ENCODE results near the gene TRPM1.

TRPM1 gene

DNA sequence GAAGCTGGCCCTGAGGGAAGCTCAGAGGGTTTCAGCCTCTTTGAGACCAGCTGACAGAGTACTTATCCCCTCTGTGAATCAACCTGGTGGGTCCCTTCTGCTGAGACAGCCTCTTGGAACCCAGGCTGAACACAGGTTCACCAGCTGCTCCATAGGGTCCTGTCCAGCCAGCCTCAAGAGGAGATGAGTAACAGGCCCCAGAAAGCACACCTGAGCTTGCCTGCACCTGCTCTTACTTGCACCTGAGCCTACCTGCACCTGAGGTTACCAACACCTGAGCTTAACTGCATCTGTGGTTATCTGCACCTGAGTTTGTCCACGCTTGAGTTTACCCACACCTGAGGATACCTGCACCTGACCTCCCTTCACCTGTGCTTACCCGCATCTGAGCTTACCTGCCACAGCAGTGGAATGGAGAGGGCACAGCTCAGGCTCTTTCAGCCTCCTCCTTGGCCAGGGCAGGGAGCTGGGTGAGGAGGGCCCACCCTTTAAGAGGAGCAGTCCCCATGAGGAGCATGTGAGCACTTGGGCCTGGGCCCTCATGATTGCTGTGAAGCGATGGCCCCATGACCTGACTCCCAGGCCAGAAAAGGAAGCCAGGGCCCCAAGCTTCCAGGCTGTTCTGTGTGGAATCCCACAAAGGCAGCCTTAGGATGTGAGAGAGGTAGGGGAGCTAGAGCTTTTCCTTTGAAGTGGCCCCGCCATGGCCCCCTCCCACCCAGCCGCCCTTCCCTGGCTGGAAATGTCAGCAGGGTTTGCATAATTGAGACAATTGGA, at the start of gene TRPM1:
Gene TRPM1 (minus strand): TSS at position 464 of the 777 bp plus-strand sequence. CDS start 20,370 bp downstream, outside the sequence.
- DNase-seq (ENCODE audit: extremely low read depth, insufficient read length), result no peak
- TF ChIP-seq, protein P1, sequence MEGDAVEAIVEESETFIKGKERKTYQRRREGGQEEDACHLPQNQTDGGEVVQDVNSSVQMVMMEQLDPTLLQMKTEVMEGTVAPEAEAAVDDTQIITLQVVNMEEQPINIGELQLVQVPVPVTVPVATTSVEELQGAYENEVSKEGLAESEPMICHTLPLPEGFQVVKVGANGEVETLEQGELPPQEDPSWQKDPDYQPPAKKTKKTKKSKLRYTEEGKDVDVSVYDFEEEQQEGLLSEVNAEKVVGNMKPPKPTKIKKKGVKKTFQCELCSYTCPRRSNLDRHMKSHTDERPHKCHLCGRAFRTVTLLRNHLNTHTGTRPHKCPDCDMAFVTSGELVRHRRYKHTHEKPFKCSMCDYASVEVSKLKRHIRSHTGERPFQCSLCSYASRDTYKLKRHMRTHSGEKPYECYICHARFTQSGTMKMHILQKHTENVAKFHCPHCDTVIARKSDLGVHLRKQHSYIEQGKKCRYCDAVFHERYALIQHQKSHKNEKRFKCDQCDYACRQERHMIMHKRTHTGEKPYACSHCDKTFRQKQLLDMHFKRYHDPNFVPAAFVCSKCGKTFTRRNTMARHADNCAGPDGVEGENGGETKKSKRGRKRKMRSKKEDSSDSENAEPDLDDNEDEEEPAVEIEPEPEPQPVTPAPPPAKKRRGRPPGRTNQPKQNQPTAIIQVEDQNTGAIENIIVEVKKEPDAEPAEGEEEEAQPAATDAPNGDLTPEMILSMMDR (IDR thresholded peaks at IDR 0.05; ENCODE audit: insufficient read depth, low read length, poor library complexity, severe bottlenecking), result no peak
- H3K27me3 ChIP-seq (replicated peaks; ENCODE audit: control insufficient read depth, insufficient read depth, low read length), result no peaks in the 10 kb centered on the region
- no peak within 1 kb of the TSS for H3K4me3 ChIP-seq (replicated peaks; ENCODE audit: low read depth, low read length)
- H3K36me3 ChIP-seq (ENCODE audit: control insufficient read depth, insufficient read depth, low read length), result no peaks in the 10 kb centered on the region

DNA sequence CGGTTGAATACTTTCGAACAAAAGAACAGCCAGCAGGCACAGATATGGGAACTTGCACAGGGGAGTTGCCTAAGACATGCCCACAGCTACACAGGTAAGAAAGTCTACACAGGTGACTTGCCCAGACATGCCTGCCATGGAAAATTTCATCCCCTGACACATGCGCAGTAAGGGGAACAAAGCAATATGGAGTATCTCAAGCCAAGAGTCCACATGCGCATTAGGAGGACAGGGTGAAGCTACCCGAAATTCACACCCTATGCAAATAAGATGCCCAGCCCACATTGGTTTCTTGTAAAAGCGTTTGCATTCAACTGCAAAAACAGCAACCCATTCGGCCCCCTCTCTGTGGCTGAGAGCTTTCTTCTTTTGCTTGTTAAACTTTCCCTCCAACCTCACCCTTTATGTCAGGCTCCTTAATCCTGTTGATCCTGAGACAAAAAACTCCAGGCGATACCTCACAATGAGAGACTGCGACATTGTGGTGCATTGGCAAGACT, 49.3 kb upstream of the TRPM1 start:
- no peak for DNase-seq (ENCODE audit: extremely low read depth, insufficient read length)
- Histone ChIP-seq H3K27me3 (replicated peaks; ENCODE audit: control insufficient read depth, insufficient read depth, low read length) (no peaks in the 10 kb centered on the region), H3K4me3 (replicated peaks; ENCODE audit: low read depth, low read length) (no peak overlapping the region), H3K36me3 (ENCODE audit: control insufficient read depth, insufficient read depth, low read length) (no peaks in the 10 kb centered on the region)
- TF ChIP-seq, protein P1 (IDR thresholded peaks at IDR 0.05; ENCODE audit: insufficient read depth, low read length, poor library complexity, severe bottlenecking), result no peak

DNA sequence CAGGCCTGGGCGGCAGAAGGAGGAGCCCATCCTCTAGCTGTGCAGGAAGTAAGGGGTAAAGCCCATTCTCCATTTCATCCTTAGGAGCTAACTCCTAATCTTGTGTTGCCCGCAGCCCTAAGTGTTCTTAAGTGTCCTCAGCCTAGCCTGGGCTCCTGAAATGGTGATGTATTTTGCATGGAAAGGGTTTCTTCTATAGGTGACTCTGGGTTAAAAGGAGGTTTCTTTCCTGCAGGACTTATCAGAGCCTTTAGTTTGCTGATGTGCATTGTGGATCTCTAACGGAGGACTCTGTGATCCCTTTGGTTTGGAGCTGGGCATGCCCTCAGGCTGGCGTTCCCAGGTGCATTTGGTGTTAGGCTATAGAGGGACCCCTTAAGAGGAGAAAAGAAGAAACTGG, 48.5 kb upstream of the TRPM1 start:
- DNase-seq (ENCODE audit: extremely low read depth, insufficient read length), result no peak
- TF ChIP-seq, protein P1 (IDR thresholded peaks at IDR 0.05; ENCODE audit: insufficient read depth, low read length, poor library complexity, severe bottlenecking), result no peak
- Histone ChIP-seq H3K36me3 (ENCODE audit: control insufficient read depth, insufficient read depth, low read length) (no peaks in the 10 kb centered on the region), H3K4me3 (replicated peaks; ENCODE audit: low read depth, low read length) (no peak overlapping the region), H3K27me3 (replicated peaks; ENCODE audit: control insufficient read depth, insufficient read depth, low read length) (no peaks in the 10 kb centered on the region)

DNA sequence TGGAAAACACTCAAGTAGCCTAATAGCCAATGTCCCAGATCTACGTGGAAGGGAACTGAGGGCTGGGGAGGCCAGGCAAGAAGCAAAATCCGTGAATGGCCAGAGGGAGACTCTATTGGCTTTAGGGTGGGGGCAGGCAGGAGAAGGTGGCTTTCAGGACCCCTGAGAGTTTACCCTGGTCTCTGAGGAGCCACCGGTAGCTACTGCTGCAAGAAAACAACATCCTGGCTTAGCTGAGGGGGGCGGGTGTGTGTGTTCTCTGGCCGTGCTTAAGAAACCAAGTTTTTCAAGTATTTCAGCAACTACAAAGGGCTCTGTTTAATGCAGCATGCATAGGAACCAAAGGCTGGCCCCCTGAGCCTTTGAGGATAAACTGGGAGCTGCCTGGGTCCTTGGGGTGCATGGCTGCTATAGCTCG, 47.6 kb upstream of the TRPM1 start:
- H3K27me3 ChIP-seq (replicated peaks; ENCODE audit: control insufficient read depth, insufficient read depth, low read length), result no peaks in the 10 kb centered on the region
- TF ChIP-seq, protein P1 (IDR thresholded peaks at IDR 0.05; ENCODE audit: insufficient read depth, low read length, poor library complexity, severe bottlenecking), result no peak
- no peak for DNase-seq (ENCODE audit: extremely low read depth, insufficient read length)

DNA sequence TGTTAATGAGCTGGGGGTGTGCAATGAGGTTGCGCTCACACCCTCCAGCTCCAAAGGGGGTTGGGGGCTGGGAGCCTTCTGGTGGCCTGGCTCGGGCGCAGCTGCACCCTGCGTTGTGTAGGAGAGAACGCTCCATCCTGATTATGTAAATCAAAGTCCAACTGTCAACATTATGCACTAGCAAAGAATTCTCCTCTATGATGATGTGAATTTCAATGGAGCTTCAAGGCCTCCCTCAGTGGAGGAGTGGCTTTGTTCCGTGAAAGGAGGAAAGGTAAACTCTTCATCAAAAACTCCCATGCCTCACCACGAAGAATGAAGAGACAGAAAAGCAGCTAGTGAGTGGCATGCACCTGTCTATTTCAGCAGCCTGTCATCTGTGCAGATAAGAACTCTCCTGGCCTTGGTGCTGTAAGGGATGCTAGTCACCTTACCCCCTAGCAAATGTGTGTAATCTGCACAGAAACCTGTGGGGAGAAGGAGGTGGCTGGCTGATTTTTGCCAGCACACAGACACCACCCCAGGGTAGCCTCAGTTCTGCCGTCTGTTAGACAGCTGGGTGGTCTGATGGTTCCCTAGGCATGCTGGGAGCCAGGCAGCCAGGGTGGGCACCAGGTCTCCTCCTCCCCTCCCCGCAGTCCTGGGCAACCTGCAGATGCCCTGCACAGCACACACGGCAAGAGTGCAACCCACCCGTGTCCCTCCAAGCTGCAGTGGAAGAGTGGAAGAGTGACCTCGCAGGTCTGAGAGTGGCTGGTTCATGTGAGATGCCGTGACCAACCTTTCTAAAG, 47.0 kb upstream of the TRPM1 start:
- no peak for DNase-seq (ENCODE audit: extremely low read depth, insufficient read length)
- TF ChIP-seq, protein P1 (IDR thresholded peaks at IDR 0.05; ENCODE audit: insufficient read depth, low read length, poor library complexity, severe bottlenecking), result no peak
- Histone ChIP-seq H3K36me3 (ENCODE audit: control insufficient read depth, insufficient read depth, low read length) (no peaks in the 10 kb centered on the region), H3K4me3 (replicated peaks; ENCODE audit: low read depth, low read length) (no peak overlapping the region), H3K27me3 (replicated peaks; ENCODE audit: control insufficient read depth, insufficient read depth, low read length) (no peaks in the 10 kb centered on the region)

More for the DNA sequence above, 47.6 kb upstream of the TRPM1 start:
- H3K4me3 ChIP-seq (replicated peaks; ENCODE audit: low read depth, low read length), result no peak overlapping the region
- H3K36me3 ChIP-seq (ENCODE audit: control insufficient read depth, insufficient read depth, low read length), result no peaks in the 10 kb centered on the region
